HG02798 (cell line): Measurements from ENCODE around the gene SORBS1.

Experiments used
- ATAC-seq: cut with Tn5 transposase; IDR thresholded peaks from one replicate; pipeline ENCODE4 v1.9.1; 2021; ENCODE audit warnings: mild to moderate bottlenecking; ENCODE audit not compliant: unreplicated experiment, poor library complexity

The SORBS1 gene

DNA sequence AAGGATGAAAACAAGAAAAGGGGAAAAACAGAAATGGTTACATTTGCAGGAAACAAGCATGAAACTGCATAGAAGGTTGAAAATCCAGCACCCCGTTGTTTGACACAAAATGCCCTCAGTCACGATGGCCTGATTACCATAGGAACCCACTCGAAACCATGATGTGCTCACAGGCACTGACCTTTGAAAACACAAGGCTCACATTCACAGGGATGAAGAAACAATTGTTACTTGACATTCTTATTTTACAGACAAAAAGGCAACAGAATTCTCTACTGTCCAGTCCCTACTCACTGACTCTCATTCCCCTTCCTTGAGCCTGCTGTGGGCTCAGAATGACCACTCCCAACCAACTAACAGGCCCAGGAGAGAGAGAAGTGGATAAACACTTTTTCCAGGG is 138.9 kb downstream of the SORBS1 start:
- ATAC-seq = no peak

DNA sequence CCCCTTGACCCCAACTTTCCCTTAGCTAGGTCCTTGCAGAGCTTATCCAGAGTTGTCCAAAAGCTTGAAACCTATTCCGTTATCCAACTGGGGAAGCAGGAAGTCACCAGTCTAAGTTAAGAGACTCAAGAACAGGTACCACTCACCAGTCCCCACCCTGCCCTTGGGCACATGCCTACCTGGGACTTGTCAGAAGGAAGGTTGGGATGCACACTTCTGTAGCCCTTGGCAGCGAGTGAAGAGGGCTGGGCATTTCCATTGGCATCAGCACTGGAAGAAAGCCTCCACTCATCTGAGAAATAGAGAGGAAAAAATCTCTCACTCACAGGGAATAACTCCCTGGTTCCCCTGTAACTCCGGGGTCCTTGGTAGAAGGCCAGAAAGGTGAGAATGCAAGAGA is 139.4 kb downstream of the SORBS1 start:
- ATAC-seq = no peak

GRCh38 chr10:95419399-95419798 is 141.8 kb downstream of the SORBS1 start:
- ATAC-seq = no peak

GRCh38 chr10:95416973-95417372 is 144.2 kb downstream of the SORBS1 start:
- ATAC-seq = no peak

DNA sequence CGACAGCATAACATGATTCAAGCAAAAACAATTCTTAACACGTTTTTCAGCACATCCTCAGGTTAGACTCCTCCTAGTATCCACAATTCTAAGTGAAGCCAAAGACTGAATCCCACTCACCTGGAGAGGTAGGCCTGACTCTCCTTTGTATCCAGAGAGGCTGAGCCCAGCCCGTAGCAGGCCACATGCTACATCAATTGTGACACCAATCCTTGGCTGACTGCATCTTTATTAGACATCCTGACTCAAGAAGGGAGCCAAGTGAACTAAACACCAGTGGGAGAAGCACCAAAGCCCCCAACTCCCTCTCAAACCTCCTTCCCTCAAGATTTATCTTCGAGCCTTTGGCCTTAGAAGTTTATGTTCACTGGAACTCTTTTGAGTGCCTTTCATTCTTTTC is 144.9 kb downstream of the SORBS1 start:
- no peak for ATAC-seq

- no peak for ATAC-seq
These were observed 145.5 kb downstream of the SORBS1 start for GRCh38 chr10:95415621-95416031.

GRCh38 chr10:95414844-95415485 is 146.2 kb downstream of the SORBS1 start:
- no peak for ATAC-seq

- ATAC-seq = no peak
These were observed 146.9 kb downstream of the SORBS1 start for GRCh38 chr10:95414016-95414830.

DNA sequence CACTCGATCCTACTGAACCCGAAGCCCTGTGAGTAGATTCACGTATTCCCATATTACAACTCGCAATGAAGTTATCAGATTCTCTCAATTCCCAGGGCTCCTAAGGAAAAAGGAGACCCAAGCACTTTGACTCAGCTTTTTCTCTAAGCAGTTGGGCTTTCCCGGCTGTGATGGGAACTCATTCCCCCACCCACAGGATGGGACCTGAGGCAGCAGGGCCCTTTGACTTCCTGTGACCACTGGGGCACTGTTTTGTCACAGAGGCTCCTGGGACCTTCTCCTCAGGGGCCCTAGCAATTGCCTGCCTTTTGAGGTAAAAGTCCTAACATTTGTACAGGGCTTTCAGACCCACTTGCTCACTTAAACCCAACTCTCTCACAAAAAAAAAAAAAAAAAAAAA is 147.6 kb downstream of the SORBS1 start:
- ATAC-seq = no peak

GRCh38 chr10:95411635-95412034 is 149.5 kb downstream of the SORBS1 start:
- no peak for ATAC-seq

GRCh38 chr10:95408983-95409873 is 151.9 kb downstream of the SORBS1 start:
- no peak for ATAC-seq

- ATAC-seq = no peak
These were observed 152.8 kb downstream of the SORBS1 start for GRCh38 chr10:95408148-95408960.

DNA sequence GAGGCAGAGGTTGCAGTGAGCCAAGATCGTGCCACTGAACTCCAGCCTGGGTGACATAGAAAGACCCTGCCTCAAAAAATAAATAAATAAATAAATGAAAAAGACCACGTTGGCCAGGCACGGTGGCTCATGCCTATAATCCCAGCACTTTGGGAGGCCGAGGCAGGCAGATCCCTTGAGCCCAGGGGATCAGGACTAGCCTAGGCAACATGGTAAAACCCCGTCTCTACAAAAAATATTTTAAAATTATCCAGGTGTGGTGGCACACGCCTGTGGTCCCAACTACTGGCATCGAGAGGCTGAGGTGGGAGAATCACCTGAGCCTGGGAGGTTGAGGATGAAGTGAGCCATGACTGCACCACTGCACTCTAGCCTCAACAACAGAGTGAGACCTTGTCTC is 153.6 kb downstream of the SORBS1 start:
- ATAC-seq = no peak

DNA sequence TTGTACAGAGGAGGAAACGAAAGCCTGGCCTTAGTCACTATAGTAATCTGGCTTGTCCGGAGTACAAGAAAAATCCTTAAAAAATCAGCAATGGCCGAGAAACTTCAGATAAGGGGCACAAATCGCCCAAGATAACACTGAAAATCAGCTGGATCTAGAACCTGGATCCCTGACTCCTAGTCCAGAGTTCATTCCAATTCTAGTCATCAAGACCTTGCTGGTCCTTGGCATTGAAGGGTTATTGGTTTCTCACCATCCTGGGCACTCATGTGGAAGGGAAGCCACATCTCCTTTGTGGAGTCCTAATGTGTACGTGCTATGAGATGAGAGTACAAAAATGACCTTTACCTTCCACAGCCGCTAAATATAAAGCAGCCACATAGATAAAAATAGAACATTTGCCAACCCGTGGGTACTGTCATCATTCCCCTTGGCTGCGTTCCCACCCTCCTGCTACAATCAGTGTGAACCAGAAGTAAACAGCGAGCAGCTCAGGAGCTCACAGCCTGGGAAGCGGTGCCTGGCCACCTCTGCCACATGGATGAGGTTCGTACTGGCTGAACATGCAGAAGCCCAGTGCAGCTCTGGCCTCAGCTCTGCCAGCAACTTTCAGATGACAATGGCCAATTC is 154.4 kb downstream of the SORBS1 start:
- no peak for ATAC-seq

DNA sequence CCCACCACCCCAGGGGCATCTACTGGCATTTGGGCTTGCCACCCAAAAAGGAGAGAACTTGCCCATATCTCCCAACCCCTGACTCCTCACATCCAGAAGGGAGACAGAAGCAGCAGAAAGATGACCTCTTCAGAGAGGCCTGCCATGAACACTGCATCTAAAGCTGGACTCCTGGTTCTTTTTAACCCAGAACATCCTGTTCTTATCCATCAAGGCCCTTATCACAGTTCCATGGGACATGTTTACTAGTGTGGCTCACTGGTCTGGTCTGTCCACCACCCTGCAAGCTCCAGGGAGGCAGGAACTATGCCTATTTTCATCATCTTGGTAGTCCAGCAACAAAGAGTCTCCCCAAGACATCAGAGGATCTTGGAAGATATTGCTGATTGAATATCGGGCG is 155.5 kb downstream of the SORBS1 start:
- ATAC-seq = no peak

GRCh38 chr10:95404864-95405263 is 156.3 kb downstream of the SORBS1 start:
- ATAC-seq = no peak

DNA sequence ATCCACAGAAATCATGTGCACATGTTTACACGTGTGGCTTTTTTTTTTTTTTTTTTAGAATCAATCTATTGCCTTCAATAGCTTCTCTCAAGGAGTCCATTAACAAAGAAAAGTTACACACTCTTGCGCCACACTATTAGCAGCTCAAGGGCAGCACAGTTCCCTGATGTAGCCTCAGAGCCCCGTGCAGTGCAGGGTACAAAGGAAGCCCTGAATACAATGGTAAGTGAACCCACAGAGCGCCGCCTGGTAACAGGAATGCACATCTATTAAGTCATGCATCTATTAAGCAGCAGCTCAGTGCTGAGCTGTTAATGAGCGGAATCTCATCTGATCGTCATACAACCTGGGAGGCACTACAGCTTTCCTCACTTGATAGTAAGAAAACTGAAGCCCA is 156.7 kb downstream of the SORBS1 start:
- no peak for ATAC-seq

DNA sequence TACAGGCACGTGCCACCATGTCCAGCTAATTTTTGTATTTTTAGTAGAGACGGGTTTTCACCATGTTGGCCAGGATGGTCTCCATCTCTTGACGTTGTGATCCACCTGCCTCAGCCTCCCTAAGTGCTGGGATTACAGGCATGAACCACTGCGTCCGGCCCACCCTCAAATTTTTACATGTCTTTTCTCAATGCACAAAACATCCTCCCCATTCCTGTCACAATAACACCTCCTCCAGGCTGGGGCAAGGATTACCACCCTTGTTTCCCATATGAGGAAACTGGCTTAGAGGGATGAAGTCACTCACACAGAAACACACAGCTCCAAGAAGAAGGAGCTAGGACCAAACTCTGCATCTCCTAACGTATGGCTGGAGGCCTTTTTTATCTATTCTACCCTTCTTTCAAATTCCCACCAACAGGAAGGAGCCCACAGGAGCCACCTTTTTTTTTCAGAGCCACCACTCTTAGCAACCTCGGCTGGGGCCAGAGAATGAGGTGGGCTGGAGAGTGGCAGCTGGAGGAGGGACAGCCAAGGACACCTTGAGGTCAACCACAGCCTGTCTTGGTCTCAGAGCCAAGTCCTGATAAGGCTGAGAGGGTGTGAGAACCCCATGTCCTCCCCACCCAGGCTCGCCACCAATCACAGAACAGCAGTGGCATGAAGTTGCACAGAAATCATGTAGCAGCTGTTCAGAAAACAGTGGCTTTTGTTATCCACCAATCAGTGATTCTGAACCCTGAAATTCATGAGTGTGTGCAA is 157.3 kb downstream of the SORBS1 start:
- ATAC-seq = no peak
